Heart left ventricle (tissue), 13 donors: ENCODE data around the gene PHF2.

Experiments used
- POLR2A ChIP-seq, 2 donors: fragments of 450-650 bp; IDR thresholded peaks; one replicate each; pipeline ENCODE4 v1.6.1; 2017; ENCODE audit warnings: antibody characterized with exemption in 2 of 2, mild to moderate bottlenecking in 2 of 2, moderate library complexity in 2 of 2
- TF ChIP-seq, protein P1 (sequence below), 12 donors: fragments of 200-600 bp; sonication (generic) in 4 of 12; IDR thresholded peaks; one replicate each; pipeline versions ENCODE4 v1.5.0 to v1.8.0; 2018 to 2022; ENCODE audit warnings: antibody characterized with exemption in 12 of 12, mild to moderate bottlenecking in 5 of 12
- donor health status: ischemic (EF 13 %, LVEDD 7.1; RV severe dilation, severe dysfunction).
- donor health status: DM: no; HTN: yes; CAD: no.
- donor health status: DM: no; HTN: no; CAD: no.
- donor health status: ischemic (EF 25% LVEDD 6.9; RV normal size, moderate dysfunction).
- donor health status: ischemic (EF 25% LVEDD 5.7; RV mildly dilated, moderate dysfunction).
- donor health status: ischemic (EF 35%, LVEDD 5.7; RV mildly dilated, moderate dysfunction).
- donor health status: nonischemic (EF 11% LVEDD 7.7; RV severe dilation, severe dysfunction).
- donor health status: DM: yes; HTN: yes; CAD: no.
- donor health status: PGD.
- donor health status: ischemic (EF 29% LVEDD 5.4; RV normal size, mild dysfunction).
- donor health status: nonischemic (EF 23%, LVEDD 6.1; RV moderate dilation, normal function).

DNA sequence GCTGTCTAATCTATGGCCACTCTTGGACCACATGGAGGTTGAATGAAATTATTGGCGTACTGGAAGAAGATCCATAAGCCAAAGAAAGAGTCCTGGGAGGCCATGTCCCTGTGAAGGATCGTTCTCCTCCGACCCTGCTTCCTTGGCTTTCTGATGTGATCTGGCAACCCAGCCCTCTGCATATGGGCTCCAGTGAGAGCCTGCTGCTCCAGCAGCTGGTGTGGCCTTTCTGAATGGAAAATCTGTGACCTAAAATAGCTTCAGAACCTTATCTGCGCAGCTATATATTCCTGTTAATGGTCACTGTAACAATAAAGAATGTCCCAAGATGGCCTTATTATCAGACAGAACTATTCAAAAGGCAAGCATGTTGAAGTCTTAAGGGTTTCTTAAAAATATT is 40.2 kb upstream of the PHF2 start:
- TF ChIP-seq, protein P1, sequence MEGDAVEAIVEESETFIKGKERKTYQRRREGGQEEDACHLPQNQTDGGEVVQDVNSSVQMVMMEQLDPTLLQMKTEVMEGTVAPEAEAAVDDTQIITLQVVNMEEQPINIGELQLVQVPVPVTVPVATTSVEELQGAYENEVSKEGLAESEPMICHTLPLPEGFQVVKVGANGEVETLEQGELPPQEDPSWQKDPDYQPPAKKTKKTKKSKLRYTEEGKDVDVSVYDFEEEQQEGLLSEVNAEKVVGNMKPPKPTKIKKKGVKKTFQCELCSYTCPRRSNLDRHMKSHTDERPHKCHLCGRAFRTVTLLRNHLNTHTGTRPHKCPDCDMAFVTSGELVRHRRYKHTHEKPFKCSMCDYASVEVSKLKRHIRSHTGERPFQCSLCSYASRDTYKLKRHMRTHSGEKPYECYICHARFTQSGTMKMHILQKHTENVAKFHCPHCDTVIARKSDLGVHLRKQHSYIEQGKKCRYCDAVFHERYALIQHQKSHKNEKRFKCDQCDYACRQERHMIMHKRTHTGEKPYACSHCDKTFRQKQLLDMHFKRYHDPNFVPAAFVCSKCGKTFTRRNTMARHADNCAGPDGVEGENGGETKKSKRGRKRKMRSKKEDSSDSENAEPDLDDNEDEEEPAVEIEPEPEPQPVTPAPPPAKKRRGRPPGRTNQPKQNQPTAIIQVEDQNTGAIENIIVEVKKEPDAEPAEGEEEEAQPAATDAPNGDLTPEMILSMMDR (IDR thresholded peaks at IDR 0.05), result no peak
- TF ChIP-seq POLR2A (IDR thresholded peaks at IDR 0.05), result no peak
